ENCODE results near the gene ROR1. TPM values are rescaled to one million over a fixed set of nuclear protein-coding genes. Genes with fewer than 3 reads are reported as not detected.

The ROR1 gene
- total RNA-seq, 1 donor, result 52.5 TPM

- peaks cover 15% of the 10 kb centered on the region for H4K20me1 ChIP-seq (ENCODE audit: insufficient read depth, low read length)
- H3K4me2 ChIP-seq (ENCODE audit: insufficient read depth, low read length), result no peak overlapping the region
- H2AFZ ChIP-seq (ENCODE audit: low read length), result no peak overlapping the region
- TF ChIP-seq CTCF (IDR thresholded peaks at IDR 0.05; ENCODE audit: extremely low read depth, low read depth, low read length), result no peak
- H3K4me1 ChIP-seq (ENCODE audit: insufficient read depth, low read length), result peaks cover 3% of the 10 kb centered on the region
- no peak for DNase-seq (ENCODE audit: insufficient read length, low spot score, missing footprints)
- no peaks in the 10 kb centered on the region for H3K36me3 ChIP-seq (ENCODE audit: insufficient read depth, low read length)
- no peak overlapping the region for H3K27ac ChIP-seq (ENCODE audit: low read depth, low read length)
- no peak overlapping the region for H3K4me3 ChIP-seq (ENCODE audit: insufficient read depth, low read length)
- H3K9me3 ChIP-seq (ENCODE audit: low read depth, low read length), result no peaks in the 10 kb centered on the region
- no peaks in the 10 kb centered on the region for H3K27me3 ChIP-seq (ENCODE audit: insufficient read depth, low read length)
- peaks cover 39% of the 10 kb centered on the region for H3K79me2 ChIP-seq (ENCODE audit: insufficient read depth, low read length)
Observed at GRCh38 chr1:63855942-63856341, 82.1 kb downstream of the ROR1 start.

GRCh38 chr1:63856924-63857323 lies 83.1 kb downstream of the ROR1 start:
- no peak overlapping the region for H2AFZ ChIP-seq (ENCODE audit: low read length)
- peaks cover 17% of the 10 kb centered on the region for H4K20me1 ChIP-seq (ENCODE audit: insufficient read depth, low read length)
- H3K79me2 ChIP-seq (ENCODE audit: insufficient read depth, low read length), result peaks cover 43% of the 10 kb centered on the region
- TF ChIP-seq CTCF (IDR thresholded peaks at IDR 0.05; ENCODE audit: extremely low read depth, low read depth, low read length), result no peak
- no peaks in the 10 kb centered on the region for H3K27me3 ChIP-seq (ENCODE audit: insufficient read depth, low read length)
- H3K4me3 ChIP-seq (ENCODE audit: insufficient read depth, low read length), result no peak overlapping the region
- H3K36me3 ChIP-seq (ENCODE audit: insufficient read depth, low read length), result no peaks in the 10 kb centered on the region
- no peaks in the 10 kb centered on the region for H3K9me3 ChIP-seq (ENCODE audit: low read depth, low read length)
- peaks cover 3% of the 10 kb centered on the region for H3K4me1 ChIP-seq (ENCODE audit: insufficient read depth, low read length)
- no peak overlapping the region for H3K4me2 ChIP-seq (ENCODE audit: insufficient read depth, low read length)
- no peak overlapping the region for H3K27ac ChIP-seq (ENCODE audit: low read depth, low read length)
- peak; percentile 50 for DNase-seq (ENCODE audit: insufficient read length, low spot score, missing footprints)

GRCh38 chr1:63857478-63857877 lies 83.7 kb downstream of the ROR1 start:
- Histone ChIP-seq H4K20me1 (ENCODE audit: insufficient read depth, low read length) (peaks cover 12% of the 10 kb centered on the region), H3K4me1 (ENCODE audit: insufficient read depth, low read length) (peaks cover 3% of the 10 kb centered on the region), H3K4me2 (ENCODE audit: insufficient read depth, low read length) (no peak overlapping the region), H3K9me3 (ENCODE audit: low read depth, low read length) (no peaks in the 10 kb centered on the region), H3K27me3 (ENCODE audit: insufficient read depth, low read length) (no peaks in the 10 kb centered on the region), H2AFZ (ENCODE audit: low read length) (no peak overlapping the region), H3K79me2 (ENCODE audit: insufficient read depth, low read length) (peaks cover 41% of the 10 kb centered on the region), H3K36me3 (ENCODE audit: insufficient read depth, low read length) (no peaks in the 10 kb centered on the region), H3K4me3 (ENCODE audit: insufficient read depth, low read length) (no peak overlapping the region), H3K27ac (ENCODE audit: low read depth, low read length) (no peak overlapping the region)
- DNase-seq (ENCODE audit: insufficient read length, low spot score, missing footprints), result no peak
- TF ChIP-seq CTCF (IDR thresholded peaks at IDR 0.05; ENCODE audit: extremely low read depth, low read depth, low read length), result no peak

- Histone ChIP-seq H4K20me1 (ENCODE audit: insufficient read depth, low read length) (peaks cover 16% of the 10 kb centered on the region), H3K79me2 (ENCODE audit: insufficient read depth, low read length) (peaks cover 43% of the 10 kb centered on the region), H3K4me3 (ENCODE audit: insufficient read depth, low read length) (no peak overlapping the region), H3K27ac (ENCODE audit: low read depth, low read length) (no peak overlapping the region), H3K4me2 (ENCODE audit: insufficient read depth, low read length) (no peak overlapping the region), H2AFZ (ENCODE audit: low read length) (no peak overlapping the region), H3K36me3 (ENCODE audit: insufficient read depth, low read length) (no peaks in the 10 kb centered on the region), H3K9me3 (ENCODE audit: low read depth, low read length) (no peaks in the 10 kb centered on the region), H3K4me1 (ENCODE audit: insufficient read depth, low read length) (peaks cover 3% of the 10 kb centered on the region), H3K27me3 (ENCODE audit: insufficient read depth, low read length) (no peaks in the 10 kb centered on the region)
- no peak for DNase-seq (ENCODE audit: insufficient read length, low spot score, missing footprints)
- TF ChIP-seq CTCF (IDR thresholded peaks at IDR 0.05; ENCODE audit: extremely low read depth, low read depth, low read length), result no peak
Observed at GRCh38 chr1:63858153-63858552, 84.3 kb downstream of the ROR1 start.

Measured in osteoblast (primary cell).